GF-D8 (cell line): ENCODE measurements around the gene CROCC2.

Experiments used
- DNase-seq: peaks from one replicate; lab custom pipeline; 2025; lab: John Stamatoyannopoulos, UW

Gene CROCC2

GRCh38 chr2:240988571-240989271 is 82.6 kb downstream of the CROCC2 start:
- no peak for DNase-seq

GRCh38 chr2:240989451-240990265 is 83.5 kb downstream of the CROCC2 start:
- DNase-seq = no peak

GRCh38 chr2:240990266-240990529 is 84.1 kb downstream of the CROCC2 start:
- no peak for DNase-seq

GRCh38 chr2:240990726-240991377 is 84.7 kb downstream of the CROCC2 start:
- no peak for DNase-seq

- no peak for DNase-seq
Measured at GRCh38 chr2:240991378-240992263, 85.5 kb downstream of the CROCC2 start.

GRCh38 chr2:240992572-240993291 is 86.6 kb downstream of the CROCC2 start:
- no peak for DNase-seq

- no peak for DNase-seq
Measured at GRCh38 chr2:240993446-240994170, 87.5 kb downstream of the CROCC2 start.

GRCh38 chr2:240994171-240994896 is 88.2 kb downstream of the CROCC2 start:
- no peak for DNase-seq

- DNase-seq = no peak
Measured at GRCh38 chr2:240995041-240996021, 89.2 kb downstream of the CROCC2 start.

GRCh38 chr2:240996161-240996833 is 90.2 kb downstream of the CROCC2 start:
- DNase-seq = no peak

GRCh38 chr2:240996834-240997140 is 90.7 kb downstream of the CROCC2 start:
- no peak for DNase-seq

- DNase-seq = no peak
Measured at GRCh38 chr2:240997141-240997855, 91.2 kb downstream of the CROCC2 start.

GRCh38 chr2:240997856-240998705 is 91.9 kb downstream of the CROCC2 start, which contains the start of gene SNED1:
SNED1 (plus strand) TSS chr2:240998618; CDS start chr2:240998838, 220 bp downstream.
- no peak for DNase-seq

- no peak for DNase-seq
Measured at GRCh38 chr2:240998706-240998994, 92.5 kb downstream of the CROCC2 start.

- DNase-seq = no peak
Measured at GRCh38 chr2:240998995-240999791, 93.1 kb downstream of the CROCC2 start.

- no peak for DNase-seq
Measured at GRCh38 chr2:240999873-241000541, 93.9 kb downstream of the CROCC2 start.
